ENCODE results near the gene ATP2A1.

ATP2A1 gene

GRCh38 chr16:28878083-28878926, at the start of gene ATP2A1:
TSS of gene ATP2A1 (plus strand) at chr16:28878488. CDS start at chr16:28878672, 184 bp downstream.
- DNase-seq (ENCODE audit: low read depth in 1 of 2, low spot score in 1 of 2) = no peak

GRCh38 chr16:28829747-28830146, 48.5 kb upstream of the ATP2A1 start:
- DNase-seq (ENCODE audit: low read depth in 1 of 2, low spot score in 1 of 2) = no peak

- DNase-seq (ENCODE audit: low read depth in 1 of 2, low spot score in 1 of 2) = no peak
These were observed 47.8 kb upstream of the ATP2A1 start for GRCh38 chr16:28830531-28830930.

GRCh38 chr16:28834349-28834748, 43.9 kb upstream of the ATP2A1 start:
- no peak for DNase-seq (ENCODE audit: low read depth in 1 of 2, low spot score in 1 of 2)

- DNase-seq (ENCODE audit: low read depth in 1 of 2, low spot score in 1 of 2) = no peak
These were observed 43.1 kb upstream of the ATP2A1 start for GRCh38 chr16:28834873-28835863.

- DNase-seq (ENCODE audit: low read depth in 1 of 2, low spot score in 1 of 2) = no peak
These were observed 42.2 kb upstream of the ATP2A1 start for GRCh38 chr16:28835864-28836760.

GRCh38 chr16:28836761-28837064, 41.6 kb upstream of the ATP2A1 start:
- DNase-seq (ENCODE audit: low read depth in 1 of 2, low spot score in 1 of 2) = no peak

GRCh38 chr16:28837672-28838557, 40.4 kb upstream of the ATP2A1 start:
- DNase-seq (ENCODE audit: low read depth in 1 of 2, low spot score in 1 of 2) = no peak

GRCh38 chr16:28838558-28838918, 39.8 kb upstream of the ATP2A1 start:
- no peak for DNase-seq (ENCODE audit: low read depth in 1 of 2, low spot score in 1 of 2)

- no peak for DNase-seq (ENCODE audit: low read depth in 1 of 2, low spot score in 1 of 2)
These were observed 39.2 kb upstream of the ATP2A1 start for GRCh38 chr16:28839004-28839639.

GRCh38 chr16:28839899-28840298, 38.4 kb upstream of the ATP2A1 start:
- no peak for DNase-seq (ENCODE audit: low read depth in 1 of 2, low spot score in 1 of 2)

- DNase-seq (ENCODE audit: low read depth in 1 of 2, low spot score in 1 of 2) = no peak
These were observed 35.6 kb upstream of the ATP2A1 start for GRCh38 chr16:28842696-28843095.

- no peak for DNase-seq (ENCODE audit: low read depth in 1 of 2, low spot score in 1 of 2)
These were observed 34.5 kb upstream of the ATP2A1 start for GRCh38 chr16:28843766-28844165.

- DNase-seq (ENCODE audit: low read depth in 1 of 2, low spot score in 1 of 2) = no peak
These were observed 33.9 kb upstream of the ATP2A1 start for GRCh38 chr16:28844226-28844885.

- no peak for DNase-seq (ENCODE audit: low read depth in 1 of 2, low spot score in 1 of 2)
These were observed 33.0 kb upstream of the ATP2A1 start for GRCh38 chr16:28845293-28845692.

- DNase-seq (ENCODE audit: low read depth in 1 of 2, low spot score in 1 of 2) = no peak
These were observed 32.6 kb upstream of the ATP2A1 start for GRCh38 chr16:28845761-28846079.

- DNase-seq (ENCODE audit: low read depth in 1 of 2, low spot score in 1 of 2) = peak; percentile 94 to 95
These were observed 32.0 kb upstream of the ATP2A1 start, which contains the start of gene TUFM for GRCh38 chr16:28846080-28846932. TSS of gene TUFM (minus strand) at chr16:28846348. CDS start at chr16:28846269, 79 bp downstream.

GRCh38 chr16:28846933-28847273, 31.4 kb upstream of the ATP2A1 start:
- DNase-seq (ENCODE audit: low read depth in 1 of 2, low spot score in 1 of 2) = no peak
